Measurements from ENCODE around the gene SHISA8.

The SHISA8 gene

GRCh38 chr22:41933411-41934177, 18.7 kb upstream of the SHISA8 start:
- DNase-seq, result no peak

- DNase-seq, result no peak
Measured at GRCh38 chr22:41932353-41932752, 17.5 kb upstream of the SHISA8 start.

GRCh38 chr22:41931701-41932269, 16.9 kb upstream of the SHISA8 start:
- DNase-seq, result no peak

- DNase-seq, result no peak
Measured at GRCh38 chr22:41929418-41929810, 14.5 kb upstream of the SHISA8 start.

DNA sequence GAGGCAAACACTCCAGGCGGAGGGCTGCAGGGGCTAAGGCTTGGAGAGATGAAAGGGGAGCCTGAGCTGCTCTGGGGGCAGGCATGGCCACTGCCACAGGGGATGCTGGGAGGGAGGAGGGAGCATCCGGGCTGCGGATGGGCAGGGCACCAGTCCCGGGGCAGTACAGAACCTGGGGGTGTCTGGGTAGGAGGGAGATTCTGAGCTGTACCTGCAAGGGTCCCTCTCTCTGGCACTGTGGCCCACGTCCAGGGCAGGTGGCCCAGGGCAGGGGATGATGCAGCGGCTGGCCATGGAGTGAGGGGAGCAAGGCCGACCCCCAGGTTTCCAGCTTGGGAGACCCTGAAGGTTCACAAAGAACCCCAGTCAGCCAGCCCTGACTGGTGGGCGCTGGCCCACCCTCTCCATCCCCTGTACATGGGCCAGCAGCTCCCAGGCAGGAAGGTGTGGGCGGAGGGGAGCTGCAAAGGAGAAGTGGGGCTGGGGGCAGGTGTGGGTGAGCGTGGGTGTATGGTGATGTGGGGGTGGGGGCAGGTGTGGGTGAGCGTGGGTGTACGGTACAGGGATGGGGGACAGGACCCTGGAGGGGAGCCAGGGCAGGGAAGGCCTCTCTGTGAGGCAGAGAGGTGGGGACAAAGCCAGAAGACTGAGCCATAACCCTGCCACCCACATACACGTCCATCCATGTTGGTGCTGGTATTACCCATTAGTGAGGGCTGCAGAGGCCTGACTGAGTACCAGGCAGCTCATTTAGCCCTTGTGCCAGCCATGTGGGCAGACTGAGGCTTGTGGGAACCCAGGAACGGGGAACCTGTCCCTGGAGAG, 13.9 kb upstream of the SHISA8 start:
- no peak for DNase-seq

GRCh38 chr22:41927813-41928212, 12.9 kb upstream of the SHISA8 start:
- no peak for DNase-seq

DNA sequence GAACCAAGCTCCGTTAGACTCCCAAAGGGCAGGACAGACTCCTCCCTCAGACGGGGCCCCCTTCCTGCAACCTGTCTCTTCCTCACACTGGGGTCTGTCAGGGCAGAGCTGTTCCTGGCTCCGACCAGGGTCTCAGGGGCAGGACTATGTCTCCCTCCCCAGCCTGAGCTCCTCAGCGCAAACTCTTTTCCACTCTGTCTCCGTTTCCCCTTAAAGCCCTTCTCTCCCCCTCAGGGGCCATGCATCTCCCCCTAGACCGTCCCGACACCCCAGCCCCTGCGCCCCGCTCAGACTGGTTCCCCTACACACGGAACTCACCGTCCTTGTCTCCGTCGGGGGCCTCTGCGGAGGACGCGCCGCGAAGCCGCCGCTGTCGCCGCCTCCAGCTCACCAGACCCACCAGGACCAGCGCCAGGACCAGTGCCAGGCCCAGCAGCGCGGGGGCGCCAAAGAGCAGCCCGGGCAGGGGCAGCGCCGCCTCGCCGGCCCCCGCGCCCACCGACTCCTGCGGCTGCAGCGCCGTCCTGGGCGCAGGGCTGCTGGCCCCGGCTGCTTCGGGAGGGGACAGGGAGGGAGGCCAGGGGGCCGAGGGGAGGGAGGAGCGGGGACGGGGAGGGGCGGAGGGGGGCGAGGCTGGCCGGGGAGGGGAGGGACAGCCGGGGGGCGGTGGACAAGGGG, 11.0 kb upstream of the SHISA8 start:
- DNase-seq, result peak; percentile 70

DNA sequence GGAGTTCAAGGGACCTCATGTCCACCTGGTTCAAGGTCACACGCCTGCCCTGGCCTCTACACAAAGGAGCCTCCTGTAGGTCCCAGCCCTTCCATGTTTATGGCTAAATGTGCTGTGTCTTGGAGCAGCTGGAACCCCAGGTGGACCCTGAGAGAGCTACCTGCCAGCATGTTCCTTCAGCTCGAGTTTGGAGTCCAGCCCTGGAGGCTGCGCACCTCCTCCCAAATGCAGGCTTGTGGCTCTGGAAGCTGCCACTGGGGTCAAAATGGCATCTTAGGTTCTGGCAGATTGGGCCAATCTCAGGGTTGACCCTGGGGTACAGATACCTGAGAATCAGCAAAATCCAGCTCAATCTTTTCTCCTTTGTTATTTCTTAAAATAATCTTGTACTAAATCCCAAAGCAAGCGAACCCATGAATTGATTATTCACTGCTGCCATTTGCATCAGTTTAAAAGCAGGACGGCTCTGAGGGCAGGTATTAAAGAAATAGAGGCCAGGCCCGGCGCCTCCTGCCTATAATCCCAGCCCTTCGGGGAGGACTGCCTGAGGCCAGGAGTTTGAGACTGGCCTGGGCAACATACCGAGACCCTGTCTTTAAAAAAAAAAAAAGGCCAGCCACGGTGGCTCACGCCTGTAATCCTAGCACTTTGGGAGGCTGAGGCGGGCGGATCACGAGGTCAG, 8.9 kb upstream of the SHISA8 start:
- no peak for DNase-seq

DNA sequence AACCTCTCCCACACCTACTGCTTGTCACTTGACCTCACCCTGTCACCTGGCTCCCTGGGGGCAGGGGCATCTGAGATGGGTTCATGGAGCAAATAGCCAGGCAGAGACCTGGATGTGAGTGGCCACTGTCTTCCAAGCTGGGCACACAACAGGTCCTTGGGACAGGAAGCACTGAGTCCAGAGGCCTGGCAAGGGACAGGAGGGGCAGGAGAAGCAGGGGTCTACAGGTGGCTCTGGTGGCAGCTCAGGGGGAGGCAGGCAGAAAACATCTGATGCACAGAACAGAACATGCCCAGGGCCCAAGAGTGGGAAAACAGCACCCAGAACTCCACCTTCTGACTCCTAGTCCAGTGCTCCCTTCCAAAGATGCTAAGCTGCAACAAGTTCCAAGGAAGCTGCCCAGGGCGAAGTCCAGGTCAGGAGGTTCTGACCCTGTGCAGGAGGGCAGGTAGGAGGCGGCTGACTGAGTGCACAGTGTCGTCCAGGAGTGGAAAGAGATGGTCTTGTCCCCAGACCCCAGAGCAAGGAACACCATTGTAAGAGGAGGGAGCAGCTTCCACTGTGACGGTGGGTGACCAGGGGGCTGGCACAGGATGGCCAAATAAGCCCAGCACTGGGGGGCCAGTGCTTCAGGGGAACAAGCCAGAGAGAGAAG, 8.2 kb upstream of the SHISA8 start:
- DNase-seq, result no peak

- no peak for DNase-seq
Measured at GRCh38 chr22:41922328-41922727, 7.5 kb upstream of the SHISA8 start.

- no peak for DNase-seq
Measured at GRCh38 chr22:41920271-41920976, 5.5 kb upstream of the SHISA8 start.

DNA sequence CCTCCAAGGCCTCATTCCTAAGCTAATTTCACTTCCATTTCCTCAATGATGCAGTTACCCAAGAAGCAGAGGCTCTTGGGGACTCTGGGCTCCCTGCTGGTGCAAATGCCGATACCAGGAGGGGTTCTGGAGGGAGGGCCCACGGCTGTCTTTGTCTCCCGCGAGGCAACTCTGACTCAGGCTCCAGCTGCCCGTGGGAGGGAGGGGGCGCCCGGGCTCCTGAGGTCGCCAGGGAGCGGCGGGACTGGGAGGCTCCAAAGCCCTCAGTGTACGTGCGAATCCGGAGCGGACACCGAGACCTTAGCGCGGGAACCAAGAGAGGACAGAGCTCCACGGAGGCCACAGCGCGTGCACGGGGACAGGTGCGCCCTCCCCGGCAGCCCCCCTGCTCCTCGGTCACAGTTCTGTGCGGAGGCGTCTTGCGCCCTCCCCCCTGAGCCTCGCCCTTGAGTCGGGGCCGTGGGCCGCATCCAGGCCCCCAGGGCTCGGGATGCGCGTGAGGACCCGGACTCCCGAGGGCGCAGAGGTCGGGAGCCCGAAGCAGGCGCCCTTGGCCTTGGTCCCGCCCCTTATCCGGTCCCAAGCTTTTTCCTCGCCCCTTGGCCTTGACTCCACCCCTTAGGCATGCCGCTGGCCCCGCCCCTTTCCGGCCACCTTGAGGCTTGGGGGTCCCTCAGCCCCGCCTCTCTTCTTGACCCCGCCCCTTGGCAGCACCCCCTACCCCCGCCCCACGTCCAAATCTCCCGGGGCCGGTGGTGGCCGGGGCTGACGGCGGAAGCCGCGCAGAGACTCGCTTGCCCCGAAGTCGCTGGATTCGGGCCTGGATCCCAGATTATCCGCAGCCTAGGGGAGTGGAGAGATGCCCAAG, 4.7 kb upstream of the SHISA8 start:
- no peak for DNase-seq

GRCh38 chr22:41917903-41918791, 3.3 kb upstream of the SHISA8 start:
- DNase-seq, result no peak

- DNase-seq, result no peak
Measured at GRCh38 chr22:41917375-41917902, 2.6 kb upstream of the SHISA8 start.

DNA sequence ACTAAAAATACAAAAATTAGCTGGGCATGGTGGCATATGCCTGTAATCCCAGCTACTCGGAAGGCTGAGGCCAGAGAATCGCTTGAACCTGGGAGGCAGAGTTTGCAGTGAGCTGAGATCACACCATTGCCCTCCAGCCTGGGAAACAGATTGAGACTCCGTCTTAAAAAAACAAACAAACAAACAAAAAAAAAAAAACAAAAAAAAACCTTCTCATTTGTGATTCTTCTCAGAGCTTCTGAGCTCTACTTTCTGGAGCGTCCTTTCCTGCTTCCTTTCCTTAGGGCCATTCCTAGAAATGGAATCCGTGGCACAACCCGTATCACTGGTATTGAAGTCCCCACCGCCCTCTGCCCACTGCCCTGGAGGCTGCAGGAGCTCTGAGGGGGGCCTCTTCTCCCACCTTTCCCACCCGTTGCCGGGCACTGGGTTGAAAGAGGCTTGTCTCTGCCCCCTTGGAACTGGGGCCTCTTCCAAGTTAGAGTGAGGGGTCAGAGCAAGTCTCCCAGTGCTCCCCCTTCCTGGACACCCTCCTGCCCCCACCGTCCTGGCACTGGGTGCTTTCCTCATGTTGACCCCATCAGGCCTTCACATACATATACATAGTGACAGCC, 2.0 kb upstream of the SHISA8 start:
- DNase-seq, result no peak

DNA sequence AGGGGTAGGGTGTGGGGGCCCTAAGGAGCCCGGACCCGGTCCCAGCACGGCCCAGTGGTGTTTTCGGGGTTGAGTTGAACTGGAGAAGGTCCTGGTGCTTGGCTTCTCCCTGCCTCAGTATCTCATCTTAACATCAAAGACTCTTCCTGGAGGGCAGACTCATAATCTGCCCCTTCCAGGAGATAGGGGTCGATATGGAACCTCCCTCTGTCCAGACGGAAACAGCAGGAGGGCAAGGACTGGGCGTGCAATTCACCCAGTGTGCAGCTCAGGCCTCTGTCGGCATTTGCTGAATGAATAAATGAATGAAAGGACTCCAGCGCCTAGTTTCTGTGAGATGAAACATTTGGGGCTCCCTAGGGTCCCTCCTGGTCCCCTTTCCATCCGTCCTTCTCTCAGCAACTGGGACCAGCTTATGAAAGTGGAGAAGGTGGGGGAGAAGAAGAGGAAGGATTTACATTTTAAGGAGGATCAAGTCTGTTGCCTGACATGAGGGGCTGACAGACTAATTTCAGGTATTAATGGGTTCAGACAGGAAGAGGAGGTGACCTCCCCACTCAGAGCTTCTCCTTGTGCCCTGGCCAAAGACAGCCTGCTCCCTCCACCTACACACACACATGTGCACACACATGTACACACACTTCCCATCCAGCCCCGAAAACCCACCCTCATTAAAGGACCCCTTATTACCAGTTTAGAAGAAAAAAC, 1.1 kb upstream of the SHISA8 start:
- no peak for DNase-seq

GRCh38 chr22:41914611-41915034, 251 bp downstream of the SHISA8 start:
- DNase-seq, result no peak

All from NCI-H2171 (cell line).